ENCODE measurements around the gene SOX6. TPM values are rescaled to one million over a fixed set of nuclear protein-coding genes. Genes with fewer than 3 reads are reported as not detected.

The SOX6 gene
- total and polyA plus RNA-seq, 2 donors (not counting 3 experiments of a cell fraction or from before 2014, with no cell fraction given), result 0.14 to 3.7 TPM

GRCh38 chr11:16359369-16359768, 3.0 kb upstream of the SOX6 start:
- no TSS peak for BruUV-seq (replicated peaks)
- Histone ChIP-seq H3K9ac (replicated peaks; ENCODE audit: extremely low read depth, insufficient read depth, low read length) (no peak overlapping the region), H3K4me2 (ENCODE audit: insufficient read depth, low read length) (no peak overlapping the region), H3K9me3 (replicated peaks; ENCODE audit: control insufficient read depth, insufficient read depth, low read length) (no peaks in the 10 kb centered on the region), H3K4me1 (ENCODE audit: control insufficient read depth, extremely low read depth, insufficient read depth, low read length) (no peaks in the 10 kb centered on the region), H2AFZ (ENCODE audit: low read depth, low read length) (no peak overlapping the region), H3K27me3 (ENCODE audit: control insufficient read depth in 2 of 2, insufficient read depth in 2 of 2, low read length in 2 of 2) (no peaks in the 10 kb centered on the region), H3K79me2 (ENCODE audit: control insufficient read depth, insufficient read depth, low read length) (no peaks in the 10 kb centered on the region), H3K9me1 (replicated peaks; ENCODE audit: control insufficient read depth, extremely low read depth, insufficient read depth, low read length) (no peaks in the 10 kb centered on the region), H4K20me1 (replicated peaks; ENCODE audit: control insufficient read depth, extremely low read depth, insufficient read depth, low read length) (no peaks in the 10 kb centered on the region), H3K27ac (ENCODE audit: insufficient read depth, low read depth, low read length) (no peak overlapping the region), H3K4me3 (replicated peaks in 1 of 3; ENCODE audit: insufficient read depth in 1 of 3, low read depth in 1 of 3, low read length in 3 of 3) (no peak overlapping the region), H3K36me3 (ENCODE audit: control insufficient read depth in 2 of 2, extremely low read depth in 1 of 2, insufficient read depth in 2 of 2, low read length in 2 of 2) (no peaks in the 10 kb centered on the region)
- FAIRE-seq, result no peak
- POLR2A ChIA-PET, result no interaction called here
- dilution Hi-C loops (cut with MboI; ENCODE audit: extremely low pct_ligation_motif_present, low sequenced_read_pairs) (no loop called here), intact Hi-C loops (cut with micrococcal nuclease) (no loop called here)
- CTCF ChIA-PET, result no interaction called here
- no peak for DNase-seq (ENCODE audit: low read depth, low spot score)
- no peak for TF ChIP-seq GATA2 (IDR thresholded peaks at IDR 0.05; ENCODE audit: insufficient read depth, insufficient read length, low read depth, low read length)
- TF ChIP-seq FOS (IDR thresholded peaks at IDR 0.05; ENCODE audit: borderline replicate concordance, insufficient read depth, low read length), result no peak
- TF ChIP-seq MAX (IDR thresholded peaks at IDR 0.05; ENCODE audit: insufficient read depth, insufficient read length), result no peak
- TF ChIP-seq JUN (IDR thresholded peaks at IDR 0.05; ENCODE audit: borderline replicate concordance, insufficient read depth, insufficient read length, low read depth), result no peak
- TF ChIP-seq POLR2AphosphoS5 (IDR thresholded peaks at IDR 0.05; ENCODE audit: insufficient read depth, low read depth, low read length), result no peak
- TF ChIP-seq, protein P1, sequence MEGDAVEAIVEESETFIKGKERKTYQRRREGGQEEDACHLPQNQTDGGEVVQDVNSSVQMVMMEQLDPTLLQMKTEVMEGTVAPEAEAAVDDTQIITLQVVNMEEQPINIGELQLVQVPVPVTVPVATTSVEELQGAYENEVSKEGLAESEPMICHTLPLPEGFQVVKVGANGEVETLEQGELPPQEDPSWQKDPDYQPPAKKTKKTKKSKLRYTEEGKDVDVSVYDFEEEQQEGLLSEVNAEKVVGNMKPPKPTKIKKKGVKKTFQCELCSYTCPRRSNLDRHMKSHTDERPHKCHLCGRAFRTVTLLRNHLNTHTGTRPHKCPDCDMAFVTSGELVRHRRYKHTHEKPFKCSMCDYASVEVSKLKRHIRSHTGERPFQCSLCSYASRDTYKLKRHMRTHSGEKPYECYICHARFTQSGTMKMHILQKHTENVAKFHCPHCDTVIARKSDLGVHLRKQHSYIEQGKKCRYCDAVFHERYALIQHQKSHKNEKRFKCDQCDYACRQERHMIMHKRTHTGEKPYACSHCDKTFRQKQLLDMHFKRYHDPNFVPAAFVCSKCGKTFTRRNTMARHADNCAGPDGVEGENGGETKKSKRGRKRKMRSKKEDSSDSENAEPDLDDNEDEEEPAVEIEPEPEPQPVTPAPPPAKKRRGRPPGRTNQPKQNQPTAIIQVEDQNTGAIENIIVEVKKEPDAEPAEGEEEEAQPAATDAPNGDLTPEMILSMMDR (IDR thresholded peaks at IDR 0.05; ENCODE audit: extremely low read depth in 1 of 2, insufficient read depth in 1 of 2, low read depth in 1 of 2, low read length in 2 of 2), result no peak
- no peak for TF ChIP-seq POLR2A (IDR thresholded peaks at IDR 0.05; ENCODE audit: low read depth, low read length)
- TF ChIP-seq EZH2 (IDR thresholded peaks at IDR 0.05; ENCODE audit: borderline replicate concordance, low read depth, low read length, severe bottlenecking), result no peak
- no peak for TF ChIP-seq MYC (IDR thresholded peaks at IDR 0.05; ENCODE audit: low read depth, low read length)
